ENCODE data around the gene LRRC66.

GRCh38 chr4:52016981-52017380 lies 3.2 kb downstream of the LRRC66 start:
- TF ChIP-seq POLR2A (IDR thresholded peaks at IDR 0.05; ENCODE audit: low read depth, low read length) (no peak), POLR2AphosphoS5 (IDR thresholded peaks at IDR 0.05; ENCODE audit: low read depth, low read length) (no peak), TAF1 (IDR thresholded peaks at IDR 0.05; ENCODE audit: borderline replicate concordance, low read depth, low read length) (no peak)

All from GM12892 (cell line).